Tibial nerve (tissue), 4 donors: ENCODE results near the gene GRM6.

ENCODE experiments used
- CTCF ChIP-seq, 5 experiments: fragments of 200-600 bp in 3 of 5; fragments of 450-650 bp in 2 of 5; sonication (generic) in 3 of 5; IDR thresholded peaks; one replicate each; pipeline ENCODE4 v1.5.1; 2016 to 2019; ENCODE audit warnings: antibody characterized with exemption in 5 of 5, mild to moderate bottlenecking in 3 of 5, moderate library complexity in 2 of 5
- EP300 ChIP-seq, 2 donors: sonication (generic); formaldehyde crosslinking; IDR thresholded peaks; one replicate each; pipeline ENCODE4 v1.6.1; 2017; ENCODE audit warnings: antibody characterized with exemption in 2 of 2, mild to moderate bottlenecking in 1 of 2

DNA sequence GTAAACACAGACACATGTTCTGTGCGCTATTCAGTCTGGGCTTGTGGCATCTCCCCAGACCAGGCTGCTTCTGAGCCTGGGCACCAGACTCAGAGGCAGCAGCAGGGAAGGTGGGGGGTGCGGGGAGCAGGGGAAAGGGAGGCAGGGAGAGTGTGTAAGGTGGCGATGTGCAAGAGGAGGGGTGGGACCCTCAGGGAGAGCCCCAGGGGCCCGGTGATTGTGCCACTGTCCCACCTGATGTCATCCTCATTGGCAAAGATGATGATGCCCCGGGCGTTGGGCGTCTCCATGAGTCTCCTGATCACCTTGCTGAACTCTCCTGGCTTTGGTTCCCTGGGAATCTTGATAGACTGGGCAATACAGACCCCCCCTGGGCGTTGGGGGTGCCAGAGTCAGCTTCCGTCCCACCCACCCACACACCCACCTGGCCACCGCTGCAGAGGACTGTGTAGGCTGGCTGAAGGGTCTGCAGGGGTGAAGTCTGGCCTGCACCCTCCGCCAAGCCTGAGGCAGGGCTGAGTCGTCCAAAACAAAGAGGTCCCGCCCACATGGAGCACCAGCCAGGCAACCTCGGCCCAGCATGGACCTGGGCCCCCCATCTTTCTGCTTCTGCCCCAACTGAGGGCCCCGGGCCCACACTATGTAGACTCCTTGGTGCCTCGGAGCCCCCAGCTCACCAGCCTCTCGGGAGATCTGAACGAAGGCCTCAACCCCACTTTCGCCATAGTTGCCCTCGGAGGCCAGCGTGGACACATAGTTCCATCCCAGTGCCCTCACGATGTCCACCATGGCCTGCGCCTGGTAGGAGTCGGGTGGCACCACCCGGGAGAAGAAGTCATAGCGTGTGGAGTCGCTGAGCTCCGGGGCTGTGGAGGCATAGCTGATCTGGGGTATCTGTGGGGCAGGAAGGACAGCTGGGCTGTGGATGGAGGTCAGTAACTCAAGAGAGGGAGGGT is 3.7 kb downstream of the GRM6 start:
- TF ChIP-seq EP300 (IDR thresholded peaks at IDR 0.05), result no peak
- no peak for TF ChIP-seq CTCF (IDR thresholded peaks at IDR 0.05)
